ENCODE results near the gene ABTB1.

DNA sequence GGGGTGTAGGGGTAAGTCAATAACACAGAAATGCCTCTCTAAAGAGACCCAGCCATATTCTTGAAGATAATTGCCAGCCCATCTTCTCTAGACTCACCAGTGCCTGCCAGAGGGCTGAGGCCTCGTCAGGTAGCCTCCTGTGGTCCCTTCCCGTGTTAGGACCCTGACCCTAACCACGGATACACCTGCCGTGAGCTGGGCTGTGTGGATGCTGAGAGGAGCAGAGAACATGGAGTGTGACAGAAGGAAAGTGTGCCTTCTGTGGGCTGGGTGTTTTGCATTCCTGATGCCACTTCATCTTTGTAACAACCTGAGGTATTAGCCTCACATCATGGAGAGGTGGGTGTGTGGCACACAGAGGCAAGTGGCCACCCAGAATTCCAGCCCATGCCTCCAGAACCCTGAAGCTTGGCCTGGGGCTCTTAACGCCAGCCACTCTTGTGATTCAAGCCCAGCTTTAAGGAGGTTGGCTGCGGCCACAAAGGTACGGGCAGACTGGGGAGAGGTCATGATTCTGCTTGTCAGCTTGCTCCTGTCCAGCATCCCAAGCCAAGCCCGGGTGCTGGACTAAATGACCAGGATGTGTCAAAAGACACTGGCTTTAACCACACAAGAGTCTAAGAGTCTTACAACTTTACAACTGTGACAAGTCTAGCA lies 21.1 kb upstream of the ABTB1 start:
- TF ChIP-seq SMC3 (conservative IDR thresholded peaks at IDR 0.05; ENCODE audit: poor library complexity) (no peak), CTCF (IDR thresholded peaks at IDR 0.05; ENCODE audit: poor library complexity, severe bottlenecking) (no peak), EZH2 (IDR thresholded peaks at IDR 0.05; ENCODE audit: borderline replicate concordance, insufficient read depth, low read length, poor library complexity, severe bottlenecking) (no peak), POLR2AphosphoS5 (IDR thresholded peaks at IDR 0.05) (no peak), TAF1 (IDR thresholded peaks at IDR 0.05; ENCODE audit: low read depth) (no peak), EP300 (conservative IDR thresholded peaks at IDR 0.05; ENCODE audit: poor library complexity, severe bottlenecking) (no peak), MXI1 (conservative IDR thresholded peaks at IDR 0.05; ENCODE audit: poor library complexity, severe bottlenecking) (no peak), RAD21 (conservative IDR thresholded peaks at IDR 0.05) (no peak)
- TF ChIP-seq, protein P1, sequence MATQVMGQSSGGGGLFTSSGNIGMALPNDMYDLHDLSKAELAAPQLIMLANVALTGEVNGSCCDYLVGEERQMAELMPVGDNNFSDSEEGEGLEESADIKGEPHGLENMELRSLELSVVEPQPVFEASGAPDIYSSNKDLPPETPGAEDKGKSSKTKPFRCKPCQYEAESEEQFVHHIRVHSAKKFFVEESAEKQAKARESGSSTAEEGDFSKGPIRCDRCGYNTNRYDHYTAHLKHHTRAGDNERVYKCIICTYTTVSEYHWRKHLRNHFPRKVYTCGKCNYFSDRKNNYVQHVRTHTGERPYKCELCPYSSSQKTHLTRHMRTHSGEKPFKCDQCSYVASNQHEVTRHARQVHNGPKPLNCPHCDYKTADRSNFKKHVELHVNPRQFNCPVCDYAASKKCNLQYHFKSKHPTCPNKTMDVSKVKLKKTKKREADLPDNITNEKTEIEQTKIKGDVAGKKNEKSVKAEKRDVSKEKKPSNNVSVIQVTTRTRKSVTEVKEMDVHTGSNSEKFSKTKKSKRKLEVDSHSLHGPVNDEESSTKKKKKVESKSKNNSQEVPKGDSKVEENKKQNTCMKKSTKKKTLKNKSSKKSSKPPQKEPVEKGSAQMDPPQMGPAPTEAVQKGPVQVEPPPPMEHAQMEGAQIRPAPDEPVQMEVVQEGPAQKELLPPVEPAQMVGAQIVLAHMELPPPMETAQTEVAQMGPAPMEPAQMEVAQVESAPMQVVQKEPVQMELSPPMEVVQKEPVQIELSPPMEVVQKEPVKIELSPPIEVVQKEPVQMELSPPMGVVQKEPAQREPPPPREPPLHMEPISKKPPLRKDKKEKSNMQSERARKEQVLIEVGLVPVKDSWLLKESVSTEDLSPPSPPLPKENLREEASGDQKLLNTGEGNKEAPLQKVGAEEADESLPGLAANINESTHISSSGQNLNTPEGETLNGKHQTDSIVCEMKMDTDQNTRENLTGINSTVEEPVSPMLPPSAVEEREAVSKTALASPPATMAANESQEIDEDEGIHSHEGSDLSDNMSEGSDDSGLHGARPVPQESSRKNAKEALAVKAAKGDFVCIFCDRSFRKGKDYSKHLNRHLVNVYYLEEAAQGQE (IDR thresholded peaks at IDR 0.05; ENCODE audit: borderline replicate concordance), result no peak
